GM12878 (cell line): ENCODE measurements around the gene RMI2. TPM values are rescaled to one million over a fixed set of nuclear protein-coding genes. Genes with fewer than 3 reads are reported as not detected.

Experiments
- CBX5 ChIP-seq: sonication (generic); IDR thresholded peaks from 2 replicates; pipeline ENCODE4 v1.6.1; 2016; ENCODE audit warnings: low read depth, moderate library complexity, mild to moderate bottlenecking, inconsistent platforms
- CEBPB ChIP-seq, 2 experiments: fragments of 150-350 bp in 1 of 2; IDR thresholded peaks; 2 replicates each; pipeline ENCODE4 v1.6.1; 2012 to 2014; ENCODE audit warnings: low read depth in 2 of 2, low read length in 2 of 2, borderline replicate concordance in 1 of 2, inconsistent platforms in 1 of 2
- CREM ChIP-seq: IDR thresholded peaks from 2 replicates; pipeline ENCODE4 v1.6.1; 2014; ENCODE audit warnings: antibody characterized with exemption, low read depth
- DPF2 ChIP-seq: fragments of 450-650 bp; IDR thresholded peaks from 2 replicates; pipeline ENCODE4 v1.6.1; 2017; ENCODE audit warnings: mild to moderate bottlenecking
- HDGF ChIP-seq: fragments of 450-650 bp; IDR thresholded peaks from 2 replicates; pipeline ENCODE4 v1.6.1; 2016; ENCODE audit warnings: antibody characterized with exemption
- MTA2 ChIP-seq: fragments of 450-650 bp; IDR thresholded peaks from 2 replicates; pipeline ENCODE4 v1.6.1; 2016; ENCODE audit warnings: low read depth, mild to moderate bottlenecking, moderate library complexity
- NFYA ChIP-seq: IDR thresholded peaks from 2 replicates; pipeline ENCODE4 v1.6.1; 2011; ENCODE audit warnings: low read depth, mild to moderate bottlenecking, low read length, improper control_type of control experiment, borderline replicate concordance
- RBBP5 ChIP-seq: fragments of 200-600 bp; sonication (generic); conservative IDR thresholded peaks from 2 replicates; pipeline ENCODE4 v1.6.1; 2016
- SMC3 ChIP-seq: IDR thresholded peaks from 2 replicates; pipeline ENCODE4 v1.6.1; 2011; ENCODE audit warnings: low read length, improper control_type of control experiment, borderline replicate concordance
- polyA plus RNA-seq, 11 experiments: library from polyadenylated mRNA; depleted of rRNA in 4 of 11; unstranded in 6 of 11; stranded (reverse) in 5 of 11; fragments of >200 nt; fragmentation: Nextera tagmentation in 4 of 11; fragmentation: Illumina TruSeq in 1 of 11; extraction: Ambion mirVana in 4 of 11; extraction: Trizol in 1 of 11; gene quantifications; 1 replicate in 1 of 11; 2 replicates in 10 of 11; pipeline versions ENCODE4 v1.2.1 to v1.2.3, GENCODE V29; 2011 to 2016; ENCODE audit warnings: inconsistent platforms in 2 of 11, missing spikeins in 2 of 11, low read depth in 1 of 11
- total RNA-seq, 4 experiments: library from RNA; depleted of rRNA in 3 of 4; stranded (reverse); fragments of >200 nt in 3 of 4; fragmentation: Illumina TruSeq in 1 of 4; extraction: Trizol in 1 of 4; gene quantifications; 2 replicates each; pipeline versions ENCODE4 v1.2.1 to v1.2.3, GENCODE V29; 2013 to 2021
- TF ChIP-seq, protein P1 (sequence below): fragments of 450-650 bp; IDR thresholded peaks from 2 replicates; pipeline ENCODE4 v1.6.1; 2017; ENCODE audit warnings: antibody characterized with exemption, mild to moderate bottlenecking, moderate library complexity
- TF ChIP-seq, protein P2 (sequence below): IDR thresholded peaks from 2 replicates; pipeline ENCODE4 v1.6.1; 2012; ENCODE audit warnings: mild to moderate bottlenecking, low read depth, low read length
- TF ChIP-seq, protein P3 (sequence below): IDR thresholded peaks from 2 replicates; pipeline ENCODE4 v1.6.1; 2012; ENCODE audit warnings: low read length, inconsistent platforms
- TF ChIP-seq, protein P4 (sequence below): fragments of 450-650 bp; formaldehyde crosslinking; IDR thresholded peaks from 2 replicates; pipeline ENCODE4 v1.4.0; 2020; ENCODE audit warnings: mild to moderate bottlenecking, moderate library complexity
- TF ChIP-seq, protein P5 (sequence below): IDR thresholded peaks from 2 replicates; pipeline ENCODE4 v1.6.1; 2011; ENCODE audit warnings: low read depth, mild to moderate bottlenecking, low read length, moderate library complexity, borderline replicate concordance; ENCODE audit errors: extremely low read depth
- TF ChIP-seq, protein P6 (sequence below): fragments of 450-650 bp; IDR thresholded peaks from 2 replicates; pipeline ENCODE4 v1.6.1; 2017; ENCODE audit warnings: mild to moderate bottlenecking, low read depth, inconsistent platforms; ENCODE audit not compliant: poor library complexity, severe bottlenecking

RMI2 gene
- total and polyA plus RNA-seq, 10 of the 15 experiments (the other 5 are each of a cell fraction or from before 2014, with no cell fraction given): 9.6 to 68.8 (median 32.1) TPM

DNA sequence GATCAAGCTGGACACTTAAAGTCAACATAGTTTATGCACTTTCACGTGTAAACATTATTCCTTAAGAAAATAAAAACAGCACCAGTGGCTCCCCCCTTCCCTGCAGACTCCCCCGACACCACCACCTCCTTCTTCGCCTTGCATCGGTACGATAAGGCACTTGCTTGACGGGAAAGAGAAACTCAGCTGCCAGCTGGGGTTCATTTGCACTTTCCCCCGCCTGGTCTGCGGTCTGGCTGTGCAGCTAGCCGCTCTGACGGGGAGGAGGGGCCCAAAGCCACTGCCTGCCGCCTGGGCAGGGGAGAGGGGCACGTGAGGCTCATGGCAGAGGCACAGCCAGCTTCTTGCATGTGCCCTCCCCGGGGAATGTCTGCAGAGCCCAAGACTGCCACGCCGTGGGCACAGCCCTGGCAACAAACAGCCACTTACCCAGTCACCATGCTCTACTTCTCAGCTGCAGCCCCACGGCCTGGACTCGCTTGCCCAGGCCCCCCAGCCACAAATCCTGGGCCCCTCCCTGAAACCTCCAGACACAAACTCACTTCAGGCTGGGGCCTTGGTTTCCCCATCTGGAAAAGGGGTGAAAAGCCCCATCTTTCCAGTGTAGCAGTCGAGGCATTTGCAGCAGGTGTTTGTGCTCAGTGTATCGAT, 47.6 kb upstream of the RMI2 start (continued):
- TF ChIP-seq, protein P1, sequence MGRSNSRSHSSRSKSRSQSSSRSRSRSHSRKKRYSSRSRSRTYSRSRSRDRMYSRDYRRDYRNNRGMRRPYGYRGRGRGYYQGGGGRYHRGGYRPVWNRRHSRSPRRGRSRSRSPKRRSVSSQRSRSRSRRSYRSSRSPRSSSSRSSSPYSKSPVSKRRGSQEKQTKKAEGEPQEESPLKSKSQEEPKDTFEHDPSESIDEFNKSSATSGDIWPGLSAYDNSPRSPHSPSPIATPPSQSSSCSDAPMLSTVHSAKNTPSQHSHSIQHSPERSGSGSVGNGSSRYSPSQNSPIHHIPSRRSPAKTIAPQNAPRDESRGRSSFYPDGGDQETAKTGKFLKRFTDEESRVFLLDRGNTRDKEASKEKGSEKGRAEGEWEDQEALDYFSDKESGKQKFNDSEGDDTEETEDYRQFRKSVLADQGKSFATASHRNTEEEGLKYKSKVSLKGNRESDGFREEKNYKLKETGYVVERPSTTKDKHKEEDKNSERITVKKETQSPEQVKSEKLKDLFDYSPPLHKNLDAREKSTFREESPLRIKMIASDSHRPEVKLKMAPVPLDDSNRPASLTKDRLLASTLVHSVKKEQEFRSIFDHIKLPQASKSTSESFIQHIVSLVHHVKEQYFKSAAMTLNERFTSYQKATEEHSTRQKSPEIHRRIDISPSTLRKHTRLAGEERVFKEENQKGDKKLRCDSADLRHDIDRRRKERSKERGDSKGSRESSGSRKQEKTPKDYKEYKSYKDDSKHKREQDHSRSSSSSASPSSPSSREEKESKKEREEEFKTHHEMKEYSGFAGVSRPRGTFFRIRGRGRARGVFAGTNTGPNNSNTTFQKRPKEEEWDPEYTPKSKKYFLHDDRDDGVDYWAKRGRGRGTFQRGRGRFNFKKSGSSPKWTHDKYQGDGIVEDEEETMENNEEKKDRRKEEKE: no peak
- TF ChIP-seq MTA2 (peak; percentile 88), CEBPB (IDR thresholded peaks at IDR 0.05; ENCODE audit: borderline replicate concordance in 1 of 2, low read depth in 2 of 2, low read length in 2 of 2) (no peak), HDGF (peak; percentile 81), DPF2 (peak; percentile 95), RBBP5 (no peak), NFYA (no peak), CBX5 (0 out of 2 replicates have a peak, but pooled peaks have one; percentile 27), CREM (peak; percentile 83), SMC3 (peak; percentile 28; the same call in 1 of the 2 replicates)
- TF ChIP-seq, protein P2, sequence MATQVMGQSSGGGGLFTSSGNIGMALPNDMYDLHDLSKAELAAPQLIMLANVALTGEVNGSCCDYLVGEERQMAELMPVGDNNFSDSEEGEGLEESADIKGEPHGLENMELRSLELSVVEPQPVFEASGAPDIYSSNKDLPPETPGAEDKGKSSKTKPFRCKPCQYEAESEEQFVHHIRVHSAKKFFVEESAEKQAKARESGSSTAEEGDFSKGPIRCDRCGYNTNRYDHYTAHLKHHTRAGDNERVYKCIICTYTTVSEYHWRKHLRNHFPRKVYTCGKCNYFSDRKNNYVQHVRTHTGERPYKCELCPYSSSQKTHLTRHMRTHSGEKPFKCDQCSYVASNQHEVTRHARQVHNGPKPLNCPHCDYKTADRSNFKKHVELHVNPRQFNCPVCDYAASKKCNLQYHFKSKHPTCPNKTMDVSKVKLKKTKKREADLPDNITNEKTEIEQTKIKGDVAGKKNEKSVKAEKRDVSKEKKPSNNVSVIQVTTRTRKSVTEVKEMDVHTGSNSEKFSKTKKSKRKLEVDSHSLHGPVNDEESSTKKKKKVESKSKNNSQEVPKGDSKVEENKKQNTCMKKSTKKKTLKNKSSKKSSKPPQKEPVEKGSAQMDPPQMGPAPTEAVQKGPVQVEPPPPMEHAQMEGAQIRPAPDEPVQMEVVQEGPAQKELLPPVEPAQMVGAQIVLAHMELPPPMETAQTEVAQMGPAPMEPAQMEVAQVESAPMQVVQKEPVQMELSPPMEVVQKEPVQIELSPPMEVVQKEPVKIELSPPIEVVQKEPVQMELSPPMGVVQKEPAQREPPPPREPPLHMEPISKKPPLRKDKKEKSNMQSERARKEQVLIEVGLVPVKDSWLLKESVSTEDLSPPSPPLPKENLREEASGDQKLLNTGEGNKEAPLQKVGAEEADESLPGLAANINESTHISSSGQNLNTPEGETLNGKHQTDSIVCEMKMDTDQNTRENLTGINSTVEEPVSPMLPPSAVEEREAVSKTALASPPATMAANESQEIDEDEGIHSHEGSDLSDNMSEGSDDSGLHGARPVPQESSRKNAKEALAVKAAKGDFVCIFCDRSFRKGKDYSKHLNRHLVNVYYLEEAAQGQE: no peak
- TF ChIP-seq, protein P3, sequence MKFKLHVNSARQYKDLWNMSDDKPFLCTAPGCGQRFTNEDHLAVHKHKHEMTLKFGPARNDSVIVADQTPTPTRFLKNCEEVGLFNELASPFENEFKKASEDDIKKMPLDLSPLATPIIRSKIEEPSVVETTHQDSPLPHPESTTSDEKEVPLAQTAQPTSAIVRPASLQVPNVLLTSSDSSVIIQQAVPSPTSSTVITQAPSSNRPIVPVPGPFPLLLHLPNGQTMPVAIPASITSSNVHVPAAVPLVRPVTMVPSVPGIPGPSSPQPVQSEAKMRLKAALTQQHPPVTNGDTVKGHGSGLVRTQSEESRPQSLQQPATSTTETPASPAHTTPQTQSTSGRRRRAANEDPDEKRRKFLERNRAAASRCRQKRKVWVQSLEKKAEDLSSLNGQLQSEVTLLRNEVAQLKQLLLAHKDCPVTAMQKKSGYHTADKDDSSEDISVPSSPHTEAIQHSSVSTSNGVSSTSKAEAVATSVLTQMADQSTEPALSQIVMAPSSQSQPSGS: no peak; the same call in 1 of the 2 replicates
- TF ChIP-seq, protein P4, sequence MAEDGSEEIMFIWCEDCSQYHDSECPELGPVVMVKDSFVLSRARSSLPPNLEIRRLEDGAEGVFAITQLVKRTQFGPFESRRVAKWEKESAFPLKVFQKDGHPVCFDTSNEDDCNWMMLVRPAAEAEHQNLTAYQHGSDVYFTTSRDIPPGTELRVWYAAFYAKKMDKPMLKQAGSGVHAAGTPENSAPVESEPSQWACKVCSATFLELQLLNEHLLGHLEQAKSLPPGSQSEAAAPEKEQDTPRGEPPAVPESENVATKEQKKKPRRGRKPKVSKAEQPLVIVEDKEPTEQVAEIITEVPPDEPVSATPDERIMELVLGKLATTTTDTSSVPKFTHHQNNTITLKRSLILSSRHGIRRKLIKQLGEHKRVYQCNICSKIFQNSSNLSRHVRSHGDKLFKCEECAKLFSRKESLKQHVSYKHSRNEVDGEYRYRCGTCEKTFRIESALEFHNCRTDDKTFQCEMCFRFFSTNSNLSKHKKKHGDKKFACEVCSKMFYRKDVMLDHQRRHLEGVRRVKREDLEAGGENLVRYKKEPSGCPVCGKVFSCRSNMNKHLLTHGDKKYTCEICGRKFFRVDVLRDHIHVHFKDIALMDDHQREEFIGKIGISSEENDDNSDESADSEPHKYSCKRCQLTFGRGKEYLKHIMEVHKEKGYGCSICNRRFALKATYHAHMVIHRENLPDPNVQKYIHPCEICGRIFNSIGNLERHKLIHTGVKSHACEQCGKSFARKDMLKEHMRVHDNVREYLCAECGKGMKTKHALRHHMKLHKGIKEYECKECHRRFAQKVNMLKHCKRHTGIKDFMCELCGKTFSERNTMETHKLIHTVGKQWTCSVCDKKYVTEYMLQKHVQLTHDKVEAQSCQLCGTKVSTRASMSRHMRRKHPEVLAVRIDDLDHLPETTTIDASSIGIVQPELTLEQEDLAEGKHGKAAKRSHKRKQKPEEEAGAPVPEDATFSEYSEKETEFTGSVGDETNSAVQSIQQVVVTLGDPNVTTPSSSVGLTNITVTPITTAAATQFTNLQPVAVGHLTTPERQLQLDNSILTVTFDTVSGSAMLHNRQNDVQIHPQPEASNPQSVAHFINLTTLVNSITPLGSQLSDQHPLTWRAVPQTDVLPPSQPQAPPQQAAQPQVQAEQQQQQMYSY (CRISPR knock-in tag): no peak
- TF ChIP-seq, protein P5, sequence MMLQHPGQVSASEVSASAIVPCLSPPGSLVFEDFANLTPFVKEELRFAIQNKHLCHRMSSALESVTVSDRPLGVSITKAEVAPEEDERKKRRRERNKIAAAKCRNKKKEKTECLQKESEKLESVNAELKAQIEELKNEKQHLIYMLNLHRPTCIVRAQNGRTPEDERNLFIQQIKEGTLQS: no peak
- TF ChIP-seq, protein P6, sequence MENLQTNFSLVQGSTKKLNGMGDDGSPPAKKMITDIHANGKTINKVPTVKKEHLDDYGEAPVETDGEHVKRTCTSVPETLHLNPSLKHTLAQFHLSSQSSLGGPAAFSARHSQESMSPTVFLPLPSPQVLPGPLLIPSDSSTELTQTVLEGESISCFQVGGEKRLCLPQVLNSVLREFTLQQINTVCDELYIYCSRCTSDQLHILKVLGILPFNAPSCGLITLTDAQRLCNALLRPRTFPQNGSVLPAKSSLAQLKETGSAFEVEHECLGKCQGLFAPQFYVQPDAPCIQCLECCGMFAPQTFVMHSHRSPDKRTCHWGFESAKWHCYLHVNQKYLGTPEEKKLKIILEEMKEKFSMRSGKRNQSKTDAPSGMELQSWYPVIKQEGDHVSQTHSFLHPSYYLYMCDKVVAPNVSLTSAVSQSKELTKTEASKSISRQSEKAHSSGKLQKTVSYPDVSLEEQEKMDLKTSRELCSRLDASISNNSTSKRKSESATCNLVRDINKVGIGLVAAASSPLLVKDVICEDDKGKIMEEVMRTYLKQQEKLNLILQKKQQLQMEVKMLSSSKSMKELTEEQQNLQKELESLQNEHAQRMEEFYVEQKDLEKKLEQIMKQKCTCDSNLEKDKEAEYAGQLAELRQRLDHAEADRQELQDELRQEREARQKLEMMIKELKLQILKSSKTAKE: peak; percentile 94
